HG02973 (cell line): ENCODE measurements around the gene DDX60.

Source experiments
- ATAC-seq: cut with Tn5 transposase; IDR thresholded peaks from one replicate; pipeline ENCODE4 v1.9.1; 2021; ENCODE audit warnings: moderate library complexity; ENCODE audit not compliant: unreplicated experiment

The DDX60 gene

DNA sequence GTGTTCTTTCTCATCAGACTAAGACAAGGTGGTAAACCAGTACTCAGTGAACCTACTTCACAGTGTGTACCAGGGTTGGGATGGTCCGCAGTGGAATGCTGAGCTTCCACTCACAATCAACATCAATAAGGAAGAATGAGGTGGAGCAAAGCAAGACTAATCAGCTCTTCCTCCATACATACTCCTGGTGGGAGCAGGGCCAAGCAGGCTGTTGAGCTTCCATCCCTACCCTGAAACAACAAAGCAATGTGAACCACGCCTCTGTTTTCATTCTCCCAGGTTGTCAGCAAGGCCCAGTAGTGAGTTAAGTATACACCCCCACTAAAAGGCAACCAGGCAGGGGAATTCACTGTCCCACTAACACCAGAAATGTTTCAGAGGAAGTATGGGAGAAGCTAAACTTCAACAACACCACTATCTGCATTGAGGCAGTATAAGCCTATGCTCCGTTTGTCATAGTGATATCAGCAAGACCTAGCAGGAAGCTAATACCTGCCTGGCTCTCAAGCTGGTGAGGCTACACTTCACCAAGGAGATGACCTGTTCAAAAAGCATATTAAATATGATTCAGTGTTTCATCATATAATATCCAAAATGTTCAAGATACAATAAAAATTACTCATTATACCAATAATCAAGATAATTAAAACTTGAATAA is 109.5 kb downstream of the DDX60 start:
- ATAC-seq = no peak

DNA sequence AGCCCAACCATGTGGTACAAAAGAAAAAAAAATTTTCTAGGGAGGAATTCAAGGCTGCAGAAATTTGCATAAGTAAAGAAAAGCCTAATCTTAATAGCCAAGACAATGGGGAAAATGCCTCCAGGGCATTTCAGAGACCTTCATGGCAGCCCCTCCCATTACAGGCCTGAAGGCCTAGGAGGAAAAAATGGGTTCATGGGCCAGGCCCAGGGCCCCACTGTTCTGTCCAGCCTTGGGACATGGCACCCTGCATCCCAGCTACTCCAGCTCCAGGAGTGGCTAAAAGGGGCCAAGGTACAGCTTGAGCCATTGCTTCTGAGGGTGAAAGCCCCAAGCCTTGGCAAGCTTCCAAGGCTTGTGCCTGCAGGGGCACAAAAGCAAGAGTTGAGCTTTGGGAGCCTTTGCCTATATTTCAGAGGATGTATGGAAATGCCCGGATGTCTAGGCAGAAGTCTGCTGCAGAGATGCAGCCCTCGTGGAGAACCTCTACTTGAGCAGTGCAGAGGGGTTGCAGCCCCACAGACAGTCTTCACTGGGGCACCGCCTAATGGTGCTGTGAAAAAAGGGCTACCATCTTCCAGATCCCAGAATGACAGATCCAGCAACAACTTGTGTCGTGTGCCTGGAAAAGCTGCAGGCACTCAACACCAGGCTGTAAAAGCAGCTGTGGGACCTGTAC is 115.2 kb downstream of the DDX60 start:
- ATAC-seq = no peak

DNA sequence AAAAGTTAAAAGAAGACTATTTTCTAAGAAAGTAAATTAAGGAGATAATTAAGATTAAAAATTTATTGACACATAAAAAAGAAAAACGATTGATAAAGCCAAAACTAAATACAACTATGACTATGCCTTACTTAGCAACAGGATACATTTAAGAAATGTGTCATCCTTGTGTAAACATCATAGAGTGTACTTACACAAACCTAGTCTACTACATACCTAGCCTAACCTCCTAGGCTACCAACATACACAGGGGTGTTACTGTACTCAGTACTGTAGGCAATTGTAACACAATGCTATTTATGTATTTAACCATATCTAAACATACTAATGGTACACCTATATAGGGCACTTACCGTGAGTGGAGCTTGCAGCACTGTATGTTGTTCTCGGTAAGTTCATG is 117.9 kb downstream of the DDX60 start:
- ATAC-seq = no peak

DNA sequence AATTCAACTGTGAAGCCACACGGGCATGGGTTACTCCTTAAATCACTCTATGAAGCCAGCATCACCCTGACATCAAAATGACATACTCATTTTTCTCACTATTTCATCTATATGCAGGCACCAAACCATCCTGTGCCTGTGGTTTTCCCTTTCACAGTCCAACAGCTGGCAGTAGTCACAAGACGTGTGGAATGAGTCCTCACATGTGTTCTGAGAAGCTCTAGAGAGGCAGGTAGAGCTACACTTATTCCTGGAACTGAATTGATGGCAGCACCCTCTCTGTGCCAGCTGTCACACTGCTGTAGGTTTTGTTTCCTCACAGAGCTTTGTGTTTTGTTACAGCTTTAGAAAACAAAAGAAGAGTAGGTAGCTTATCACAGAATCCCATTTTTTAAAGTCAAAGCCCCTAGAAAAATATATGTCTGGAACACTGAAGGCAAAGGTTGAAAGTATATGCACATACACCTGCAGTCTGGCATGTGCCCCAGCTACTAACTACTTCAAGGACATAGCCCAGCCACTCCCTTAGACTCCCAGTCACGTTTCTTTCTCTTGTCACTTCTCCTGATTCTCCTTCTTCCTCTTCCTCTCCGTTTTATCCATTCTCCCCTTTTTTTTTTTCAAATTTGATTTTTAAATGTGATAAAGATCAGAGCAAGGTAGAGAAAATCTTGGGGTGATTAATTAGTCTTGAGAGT is 119.1 kb downstream of the DDX60 start:
- no peak for ATAC-seq

DNA sequence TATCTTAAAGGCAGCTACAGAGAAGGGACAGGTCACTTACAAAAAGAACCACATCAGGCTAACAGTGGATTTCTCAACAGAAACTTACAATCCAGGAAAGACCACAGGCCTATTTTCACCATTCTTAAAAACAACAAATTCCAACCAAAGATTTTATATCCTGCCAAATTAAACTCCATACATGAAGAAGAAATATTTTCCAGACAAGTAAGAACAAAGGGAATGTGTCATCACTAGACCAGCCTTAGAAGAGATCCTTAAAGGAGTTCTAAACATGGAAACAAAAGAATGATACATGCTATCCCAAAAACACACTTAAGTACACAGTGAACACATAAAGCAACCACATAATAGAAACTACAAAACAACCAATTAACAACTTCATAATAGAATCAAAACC is 120.6 kb downstream of the DDX60 start:
- no peak for ATAC-seq

DNA sequence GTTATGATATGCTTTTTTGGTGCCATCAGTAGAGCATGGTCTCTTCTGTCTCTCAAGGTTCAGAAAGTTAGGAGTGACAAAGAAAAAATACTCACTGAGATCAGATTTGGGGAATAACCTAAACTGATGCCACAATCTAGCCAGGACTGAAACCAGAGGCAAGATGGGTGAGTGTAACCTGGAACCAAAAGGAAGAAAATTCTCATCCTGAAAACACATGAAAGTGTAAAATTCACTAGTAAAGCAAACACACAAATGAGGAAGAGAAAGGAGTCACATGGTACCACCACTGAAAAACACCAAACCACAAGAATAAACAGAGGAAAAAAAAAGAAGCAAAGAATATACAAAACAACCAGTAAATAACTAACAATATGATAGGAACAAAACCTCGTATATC is 129.8 kb downstream of the DDX60 start:
- ATAC-seq = peak; percentile 68

DNA sequence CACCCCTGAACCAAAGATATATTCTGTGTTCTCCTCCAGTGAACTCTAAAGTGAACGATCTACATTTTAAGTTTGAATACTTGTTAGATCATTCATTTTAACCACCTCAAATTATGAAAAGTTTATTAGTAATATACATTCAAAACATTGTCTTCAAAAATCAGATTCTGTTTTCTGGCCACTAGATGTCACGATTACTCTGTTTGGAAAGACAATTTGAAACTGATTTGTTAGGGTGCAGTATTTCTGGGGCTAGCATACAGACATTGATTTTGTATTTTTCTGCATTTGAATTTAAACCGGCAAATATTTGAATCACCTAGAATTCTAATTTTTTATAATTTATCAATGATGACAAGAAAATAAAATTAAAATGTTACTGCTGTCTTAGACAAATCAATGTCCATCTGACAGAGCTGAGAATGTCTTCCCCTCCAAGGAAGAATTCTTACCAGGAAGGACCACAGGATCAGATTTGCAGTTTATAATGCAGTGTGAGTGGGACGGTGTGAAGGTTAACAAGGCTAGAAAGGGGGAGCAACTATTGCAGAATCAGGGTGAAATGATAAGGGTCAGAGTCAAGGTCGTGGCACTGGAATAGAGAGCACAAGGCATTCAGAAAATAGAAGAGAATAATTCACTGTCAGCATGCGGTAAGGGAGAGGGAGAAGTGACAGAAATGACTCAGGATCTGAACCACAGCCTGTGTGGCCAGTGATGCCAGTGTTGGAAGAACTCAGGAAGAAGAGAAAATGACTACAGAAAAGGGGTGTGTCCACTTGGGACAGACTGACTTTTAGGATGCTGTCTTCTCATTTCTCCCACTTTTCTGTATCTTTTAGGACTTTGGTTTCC is 134.6 kb downstream of the DDX60 start:
- no peak for ATAC-seq

DNA sequence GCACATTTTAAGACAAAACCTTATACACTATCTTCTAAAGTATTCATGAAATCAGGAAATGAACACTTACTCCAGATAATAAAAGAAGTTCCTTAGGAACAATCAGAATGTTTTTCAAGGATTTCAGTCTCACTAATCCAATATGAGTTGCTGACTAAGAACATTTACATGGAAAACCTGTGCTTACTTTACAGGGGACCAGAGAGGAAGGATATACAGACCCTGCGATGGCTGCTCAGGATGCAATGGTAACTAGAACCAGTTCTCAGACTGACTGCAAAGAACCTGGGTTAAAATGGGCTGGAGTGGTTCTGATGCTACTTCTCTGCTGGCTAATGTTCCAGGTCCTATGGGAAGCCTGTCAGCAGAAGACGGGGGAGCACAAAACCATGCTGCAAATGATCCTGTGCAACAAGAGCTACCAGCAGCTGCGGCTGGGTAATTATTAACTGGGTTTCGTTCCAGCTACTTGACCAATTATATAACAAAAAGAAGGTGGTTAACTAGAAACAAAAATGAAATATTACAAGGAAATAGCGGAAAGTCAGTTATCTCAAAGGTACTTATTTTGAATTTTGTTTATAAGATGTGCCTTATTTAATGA is 140.9 kb downstream of the DDX60 start:
- no peak for ATAC-seq

DNA sequence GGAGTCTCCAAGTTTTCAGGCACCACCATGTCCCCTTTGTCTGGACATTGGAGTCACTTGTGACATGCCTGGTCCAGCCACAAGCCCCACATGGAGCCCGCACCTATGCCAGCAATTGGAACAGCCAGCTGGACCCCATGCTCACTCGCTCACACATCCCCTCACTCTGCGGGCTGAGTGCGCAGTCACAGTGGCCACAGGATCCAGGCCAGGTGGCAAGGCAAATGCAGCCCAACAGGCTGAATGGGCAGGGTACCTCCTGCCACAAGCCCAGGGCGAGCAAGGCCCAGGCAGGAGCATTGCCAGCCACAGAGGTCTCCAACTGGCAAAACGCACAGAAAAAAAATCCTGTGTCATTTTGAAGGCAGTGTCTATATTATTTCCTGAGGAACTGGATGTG is 144.2 kb downstream of the DDX60 start:
- ATAC-seq = no peak

DNA sequence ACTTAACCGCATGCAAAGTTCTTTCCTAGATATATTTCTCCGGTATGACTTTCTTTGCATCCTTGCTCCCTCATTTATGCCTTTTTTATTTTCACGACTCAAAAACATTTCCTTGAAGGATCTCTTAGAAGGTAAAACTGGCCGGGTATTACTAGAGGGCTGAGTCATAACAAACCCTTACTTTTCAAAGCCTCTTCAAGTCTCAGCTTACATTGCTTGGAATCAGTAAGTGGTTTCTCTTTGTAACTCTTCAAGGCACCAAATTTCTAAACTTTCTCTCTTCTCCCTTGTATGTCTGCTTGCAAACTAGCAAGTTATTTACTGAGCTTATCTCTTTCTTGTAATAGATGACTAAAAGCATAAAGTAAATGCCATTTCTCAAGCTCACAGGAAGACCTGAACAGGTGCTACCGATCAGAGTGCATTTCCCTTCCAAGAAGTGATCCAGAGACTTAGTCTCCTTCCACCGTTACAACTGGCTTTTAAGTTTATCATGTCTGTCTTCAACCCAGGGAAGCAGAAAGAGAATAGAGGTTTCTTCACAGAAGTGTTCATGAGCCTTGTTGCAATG is 150.8 kb downstream of the DDX60 start:
- ATAC-seq = no peak
